Astrocyte (in vitro differentiated cells and primary cell): ENCODE results near the gene DHRS2. TPM values are rescaled to one million over a fixed set of nuclear protein-coding genes. Genes with fewer than 3 reads are reported as not detected.

Experiments
- DNase-seq: peaks from one replicate; pipeline ENCODE4 v3.0.0-alpha.2; 2010; ENCODE audit warnings: low read depth
- FAIRE-seq: peaks from 2 replicates; lab custom pipeline; 2011; peaks lifted over from hg19 to GRCh38; lab: Jason Lieb, UNC
- H2AFZ ChIP-seq: 2 replicates; pipeline ENCODE4 v1.6.0; 2012; ENCODE audit warnings: low read depth, low read length, inconsistent platforms
- H3K27ac ChIP-seq: 2 replicates; pipeline ENCODE4 v1.5.1; 2011; ENCODE audit warnings: low read depth, low read length, inconsistent platforms
- H3K27me3 ChIP-seq: 2 replicates; pipeline ENCODE4 v1.6.0; 2011; ENCODE audit warnings: low read length, inconsistent platforms; ENCODE audit not compliant: insufficient read depth
- H3K36me3 ChIP-seq: 2 replicates; pipeline ENCODE4 v1.5.1; 2011; ENCODE audit warnings: low read length, inconsistent platforms; ENCODE audit not compliant: insufficient read depth
- H3K4me1 ChIP-seq: 2 replicates; pipeline ENCODE4 v1.5.1; 2011; ENCODE audit warnings: low read length, inconsistent platforms; ENCODE audit not compliant: insufficient read depth
- H3K4me2 ChIP-seq: 2 replicates; pipeline ENCODE4 v1.6.0; 2012; ENCODE audit warnings: low read length, inconsistent platforms
- H3K4me3 ChIP-seq: 2 replicates; pipeline ENCODE4 v1.5.1; 2011; ENCODE audit warnings: low read depth, mild to moderate bottlenecking, low read length, inconsistent platforms; ENCODE audit not compliant: insufficient read depth
- H3K79me2 ChIP-seq: 2 replicates; pipeline ENCODE4 v1.6.0; 2012; ENCODE audit warnings: mild to moderate bottlenecking, low read length, inconsistent platforms; ENCODE audit not compliant: insufficient read depth
- H3K9ac ChIP-seq: 2 replicates; pipeline ENCODE4 v1.6.0; 2012; ENCODE audit warnings: mild to moderate bottlenecking, low read length, inconsistent platforms
- H3K9me3 ChIP-seq: 2 replicates; pipeline ENCODE4 v1.5.1; 2012; ENCODE audit warnings: low read depth, mild to moderate bottlenecking, low read length, inconsistent platforms; ENCODE audit not compliant: insufficient read depth
- H4K20me1 ChIP-seq: 2 replicates; pipeline ENCODE4 v1.6.0; 2012; ENCODE audit warnings: low read length, inconsistent platforms; ENCODE audit not compliant: insufficient read depth
- H3K27ac Mint-ChIP-seq: one replicate; pipeline ENCODE4 v1.8.0; 2021; ENCODE audit warnings: mild to moderate bottlenecking, mixed read lengths; ENCODE audit not compliant: unreplicated experiment
- H3K27me3 Mint-ChIP-seq: one replicate; pipeline ENCODE4 v1.8.0; 2021; ENCODE audit warnings: low read depth, mixed read lengths; ENCODE audit not compliant: unreplicated experiment
- H3K36me3 Mint-ChIP-seq: one replicate; pipeline ENCODE4 v1.8.0; 2021; ENCODE audit warnings: low read depth, mixed read lengths; ENCODE audit not compliant: unreplicated experiment
- H3K4me1 Mint-ChIP-seq: one replicate; pipeline ENCODE4 v1.8.0; 2021; ENCODE audit warnings: low read depth, mixed read lengths; ENCODE audit not compliant: unreplicated experiment
- H3K4me3 Mint-ChIP-seq: one replicate; pipeline ENCODE4 v1.8.0; 2021; ENCODE audit warnings: mild to moderate bottlenecking, moderate library complexity, mixed read lengths; ENCODE audit not compliant: unreplicated experiment
- H3K9me3 Mint-ChIP-seq: one replicate; pipeline ENCODE4 v1.8.0; 2021; ENCODE audit warnings: mild to moderate bottlenecking, mixed read lengths; ENCODE audit not compliant: unreplicated experiment
- CTCF ChIP-seq: IDR thresholded peaks from 2 replicates; pipeline ENCODE4 v1.5.1; 2011; ENCODE audit warnings: low read depth, mild to moderate bottlenecking, inconsistent platforms, low read length, moderate library complexity; ENCODE audit not compliant: insufficient read depth
- EZH2 ChIP-seq: IDR thresholded peaks from 2 replicates; pipeline ENCODE4 v1.6.1; 2012; ENCODE audit warnings: mild to moderate bottlenecking, low read length, inconsistent platforms; ENCODE audit not compliant: insufficient read depth
- total RNA-seq: library from RNA; stranded (reverse); gene quantifications from 2 replicates; pipeline ENCODE4 v1.2.1, GENCODE V29; 2021

Gene DHRS2
- total RNA-seq, 1 donor from 2014 or later = 1.1 TPM

- H3K9me3 Mint-ChIP-seq = peaks cover 9% of the 10 kb centered on the region
- H3K36me3 Mint-ChIP-seq = no peaks in the 10 kb centered on the region
- Histone ChIP-seq H3K36me3 (no peaks in the 10 kb centered on the region), H3K79me2 (no peaks in the 10 kb centered on the region), H3K27ac (no peak overlapping the region), H3K9me3 (no peaks in the 10 kb centered on the region), H3K9ac (no peak overlapping the region), H4K20me1 (no peaks in the 10 kb centered on the region), H2AFZ (no peak overlapping the region), H3K27me3 (no peaks in the 10 kb centered on the region), H3K4me2 (no peak overlapping the region), H3K4me1 (no peaks in the 10 kb centered on the region), H3K4me3 (no peak overlapping the region)
- FAIRE-seq (no peak), DNase-seq (no peak)
- peaks cover 3% of the 10 kb centered on the region for H3K27me3 Mint-ChIP-seq
- H3K4me1 Mint-ChIP-seq = peaks cover 10% of the 10 kb centered on the region
- no peak overlapping the region for H3K4me3 Mint-ChIP-seq
- no peak for TF ChIP-seq CTCF
- TF ChIP-seq EZH2 = no peak
- H3K27ac Mint-ChIP-seq = no peak overlapping the region
These were observed 3.8 kb downstream of the DHRS2 start for GRCh38 chr14:23639891-23640523.

GRCh38 chr14:23640524-23641141 is 4.5 kb downstream of the DHRS2 start:
- no peaks in the 10 kb centered on the region for H3K9me3 ChIP-seq
- no peak overlapping the region for H2AFZ ChIP-seq
- H4K20me1 ChIP-seq = no peaks in the 10 kb centered on the region
- H3K36me3 Mint-ChIP-seq = no peaks in the 10 kb centered on the region
- FAIRE-seq (no peak), DNase-seq (no peak)
- no peak for TF ChIP-seq CTCF
- no peak for TF ChIP-seq EZH2
- H3K79me2 ChIP-seq = no peaks in the 10 kb centered on the region
- no peak overlapping the region for H3K4me3 ChIP-seq
- no peaks in the 10 kb centered on the region for H3K27me3 ChIP-seq
- H3K9ac ChIP-seq = no peak overlapping the region
- H3K27me3 Mint-ChIP-seq = peaks cover 3% of the 10 kb centered on the region
- no peaks in the 10 kb centered on the region for H3K4me1 ChIP-seq
- H3K9me3 Mint-ChIP-seq = peaks cover 9% of the 10 kb centered on the region
- no peaks in the 10 kb centered on the region for H3K36me3 ChIP-seq
- H3K27ac ChIP-seq = no peak overlapping the region
- peaks cover 10% of the 10 kb centered on the region for H3K4me1 Mint-ChIP-seq
- H3K4me3 Mint-ChIP-seq = no peak overlapping the region
- no peak overlapping the region for H3K27ac Mint-ChIP-seq
- no peak overlapping the region for H3K4me2 ChIP-seq
